Measurements from ENCODE around the gene BTBD7.
"Not testable (repeated sequence)": the region's sequence is repeated elsewhere in the genome, so short reads cannot be mapped to it uniquely, and the experiment has no call there.

BTBD7 gene

DNA sequence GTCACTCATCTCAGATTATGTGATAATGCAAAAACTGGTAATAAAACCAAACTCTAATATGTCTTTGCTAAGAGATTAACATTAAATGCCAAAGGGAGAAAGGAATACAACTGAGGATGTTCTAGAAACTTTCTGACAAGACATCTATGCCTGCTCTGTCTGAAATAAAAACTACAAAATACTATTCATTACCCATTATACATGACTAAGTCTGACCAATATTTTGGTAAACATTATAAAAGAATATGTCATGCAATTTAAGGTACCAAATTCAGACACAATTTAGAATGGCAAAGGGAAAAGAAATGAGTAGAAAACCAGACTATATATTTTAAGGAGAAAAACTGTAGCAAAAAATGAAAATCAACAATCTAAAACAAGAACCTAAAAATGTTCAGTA lies 86.3 kb downstream of the BTBD7 start:
- no peak for DNase-seq (ENCODE audit: low read depth)

DNA sequence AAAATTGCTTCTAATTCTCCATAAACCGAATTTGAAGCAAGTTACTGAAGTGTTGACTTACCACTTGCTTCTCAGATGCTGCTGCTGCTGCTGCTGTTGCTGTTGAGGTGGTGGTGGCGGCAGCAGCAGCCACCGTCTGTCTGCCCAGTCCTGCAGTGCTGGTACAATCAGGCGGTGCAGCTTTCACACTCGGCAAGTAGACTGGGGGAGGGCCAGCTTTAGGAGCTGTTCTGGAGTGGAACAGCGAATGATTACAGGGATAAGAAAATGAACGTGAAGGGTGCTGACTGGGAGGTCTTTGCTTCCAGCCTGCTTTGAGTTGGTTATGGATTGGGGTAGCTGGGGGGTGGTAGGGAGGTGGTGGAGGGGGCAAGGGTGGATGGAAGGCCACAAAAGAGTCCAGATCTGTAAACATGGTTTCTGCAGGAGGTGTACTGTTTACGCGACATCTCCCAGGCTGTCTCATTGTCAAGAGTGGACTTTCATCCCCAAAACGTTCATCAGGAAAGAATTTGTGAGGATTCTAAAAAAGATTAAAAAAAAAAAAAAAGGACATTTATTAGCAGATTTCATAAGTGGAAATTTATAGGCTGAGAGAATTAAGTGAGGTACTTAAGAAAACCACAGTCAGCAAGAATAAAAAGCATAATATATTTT lies 86.9 kb downstream of the BTBD7 start:
- no peak for DNase-seq (ENCODE audit: low read depth)

GRCh38 chr14:93240678-93241000 lies 92.2 kb downstream of the BTBD7 start:
- no peak for DNase-seq (ENCODE audit: low read depth)

- no peak for DNase-seq (ENCODE audit: low read depth)
Observed at GRCh38 chr14:93239869-93240677, 92.8 kb downstream of the BTBD7 start.

GRCh38 chr14:93234798-93235197 lies 98.0 kb downstream of the BTBD7 start:
- DNase-seq (ENCODE audit: low read depth), result peak; percentile 57

GRCh38 chr14:93233078-93233477 lies 99.8 kb downstream of the BTBD7 start:
- not testable (repeated sequence) for DNase-seq (ENCODE audit: low read depth)

GRCh38 chr14:93232159-93232558 lies 100.7 kb downstream of the BTBD7 start:
- DNase-seq (ENCODE audit: low read depth), result no peak

DNA sequence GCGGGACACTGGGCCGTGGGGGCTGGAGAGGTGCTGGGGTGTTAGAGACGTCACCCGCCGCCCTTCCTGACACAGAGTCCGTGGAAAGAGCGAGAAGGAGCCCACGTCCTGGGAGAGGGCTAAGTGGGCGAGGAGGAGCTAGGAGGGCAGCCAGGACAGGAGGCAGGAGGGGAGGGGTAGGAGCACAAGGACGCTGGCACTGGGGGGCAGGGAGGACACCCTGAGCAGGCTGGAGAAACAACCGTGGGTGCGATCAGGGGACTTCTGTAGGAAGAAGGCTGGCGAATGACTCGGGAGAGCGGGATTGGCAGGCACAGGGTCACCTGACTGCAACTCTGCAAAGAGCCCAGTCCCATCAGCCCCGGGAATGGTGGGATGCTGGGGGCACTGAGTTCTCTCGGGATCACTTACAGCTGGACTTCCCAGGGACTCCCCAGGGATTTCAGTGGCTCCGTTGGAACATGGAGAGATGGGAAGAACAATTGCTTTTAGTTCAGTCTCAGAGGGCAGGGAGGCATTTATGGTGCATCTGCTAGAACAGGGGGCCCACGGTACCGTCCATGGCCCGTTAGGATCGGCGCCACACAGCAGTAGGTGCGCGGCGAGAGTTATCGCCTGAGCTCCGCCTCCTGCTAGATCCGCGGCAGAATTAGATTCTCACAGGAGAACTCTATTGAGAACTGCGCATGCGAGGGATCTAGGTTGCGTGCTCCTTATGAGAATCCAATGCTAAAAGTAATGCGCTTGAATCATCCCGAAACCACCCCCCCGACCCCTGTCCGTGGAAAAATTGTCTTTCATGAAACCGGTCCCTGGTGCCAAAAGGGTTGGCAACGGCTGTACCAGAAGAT lies 101.5 kb downstream of the BTBD7 start:
- no peak for DNase-seq (ENCODE audit: low read depth)

DNA sequence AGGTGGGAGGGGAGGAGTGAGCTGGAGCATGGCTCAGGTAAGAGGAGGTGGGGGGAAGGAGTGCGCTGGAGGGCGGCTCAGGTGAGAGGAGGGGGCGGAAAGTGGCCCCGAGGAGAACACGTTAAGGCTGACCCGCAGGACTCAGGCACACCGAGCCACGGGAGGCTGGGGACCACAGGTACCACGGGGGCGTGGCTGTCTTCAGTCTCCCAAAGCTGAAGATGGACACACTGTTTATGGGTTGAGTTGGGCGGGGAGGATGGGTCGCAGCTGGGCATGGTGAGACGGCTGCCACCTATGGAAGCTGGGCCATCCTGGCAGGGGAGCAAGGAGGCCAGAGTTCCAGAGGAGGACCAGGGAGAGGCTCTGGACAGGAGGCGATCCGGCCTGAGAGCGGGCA lies 102.3 kb downstream of the BTBD7 start:
- DNase-seq (ENCODE audit: low read depth), result no peak

DNA sequence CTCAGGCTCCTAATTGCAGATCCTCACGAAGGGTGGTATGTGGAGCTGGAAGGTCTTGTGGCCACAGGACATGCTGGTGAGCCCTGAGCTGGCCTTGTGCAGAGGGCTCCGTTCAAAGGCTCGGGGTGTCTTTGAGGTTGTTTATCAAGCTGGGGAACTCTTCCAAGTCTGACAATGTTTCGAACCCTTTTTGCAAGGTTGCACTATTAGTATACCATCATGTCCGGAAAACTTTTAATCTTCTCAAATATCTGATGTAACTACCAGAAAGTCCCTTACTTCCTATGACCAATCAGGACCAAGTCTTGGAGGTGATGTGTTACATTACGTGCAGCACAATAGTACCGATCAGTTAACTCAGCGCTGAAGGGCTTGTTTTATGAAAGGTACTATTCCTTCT lies 104.3 kb downstream of the BTBD7 start:
- no peak for DNase-seq (ENCODE audit: low read depth)

DNA sequence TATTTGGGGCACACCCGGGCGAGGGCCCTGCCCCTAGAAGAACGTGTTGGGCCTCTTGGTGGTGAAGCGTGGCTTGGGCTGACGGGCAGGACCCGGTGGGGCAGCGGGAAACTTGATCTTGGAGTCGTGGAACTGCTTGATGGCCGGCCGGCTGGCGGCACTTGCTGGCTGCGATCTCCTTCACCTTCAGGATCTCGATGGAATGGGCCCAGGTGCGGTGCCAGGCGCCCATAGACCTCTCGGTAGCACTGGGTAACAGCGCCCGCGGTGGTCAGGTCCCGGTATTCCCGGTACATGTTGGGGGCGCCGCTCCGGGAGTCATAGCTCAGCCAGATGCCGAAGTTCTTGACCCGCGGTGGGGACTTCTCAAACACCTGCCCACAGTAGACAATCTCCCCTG lies 109.3 kb downstream of the BTBD7 start:
- DNase-seq (ENCODE audit: low read depth), result no peak

GRCh38 chr14:93220509-93220908 lies 112.3 kb downstream of the BTBD7 start:
- DNase-seq (ENCODE audit: low read depth), result no peak

DNA sequence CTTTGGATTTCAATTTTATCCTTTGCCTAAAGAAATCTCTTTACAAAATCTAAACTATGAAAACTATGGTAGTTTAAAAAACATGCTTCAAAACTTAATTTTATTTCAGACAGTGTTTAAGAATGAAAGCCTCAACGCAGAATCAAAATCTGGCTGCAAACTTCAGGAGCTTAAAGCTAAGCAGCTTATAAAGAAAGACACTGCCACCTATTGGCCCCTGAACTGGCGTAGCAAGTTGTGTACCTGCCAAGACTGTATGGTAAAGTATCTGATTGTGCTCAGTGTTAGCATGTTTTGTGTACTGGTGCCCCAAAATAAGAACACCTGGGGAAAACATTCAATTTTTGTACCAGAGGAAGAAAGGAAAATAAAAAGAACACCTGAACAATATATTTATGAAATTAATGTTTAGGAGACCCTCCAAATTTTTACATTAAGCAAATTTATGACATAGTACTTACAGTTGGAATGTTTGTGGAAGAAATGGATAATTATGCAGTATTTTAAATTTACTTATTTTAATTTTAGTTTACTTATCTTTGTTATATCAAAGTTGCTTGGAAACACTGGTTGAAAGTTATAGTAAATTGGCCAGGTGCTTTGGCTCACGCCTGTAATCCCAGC lies 113.6 kb downstream of the BTBD7 start:
- no peak for DNase-seq (ENCODE audit: low read depth)

GRCh38 chr14:93214598-93214997 lies 118.2 kb downstream of the BTBD7 start:
- no peak for DNase-seq (ENCODE audit: low read depth)

DNA sequence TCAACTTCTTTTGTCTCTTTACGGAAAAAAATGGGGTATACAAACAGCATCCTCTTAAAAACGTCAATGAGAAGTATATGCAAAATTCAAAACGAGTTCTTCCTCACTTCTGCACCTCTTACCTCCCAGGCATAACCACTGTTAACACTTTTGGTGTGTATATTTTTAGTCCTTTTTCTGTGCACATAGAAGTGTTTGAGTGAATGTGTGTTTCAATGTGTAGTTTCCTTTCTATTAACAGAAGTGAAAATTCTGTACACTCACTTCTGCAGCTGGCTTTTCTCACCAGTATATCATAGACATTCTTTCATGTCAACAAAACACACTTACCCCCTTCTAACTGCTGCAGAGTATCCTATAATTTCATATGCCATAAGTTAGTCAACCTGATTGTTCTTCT lies 120.4 kb downstream of the BTBD7 start:
- no peak for DNase-seq (ENCODE audit: low read depth)

GRCh38 chr14:93207468-93208308 lies 125.1 kb downstream of the BTBD7 start:
- no peak for DNase-seq (ENCODE audit: low read depth)

DNA sequence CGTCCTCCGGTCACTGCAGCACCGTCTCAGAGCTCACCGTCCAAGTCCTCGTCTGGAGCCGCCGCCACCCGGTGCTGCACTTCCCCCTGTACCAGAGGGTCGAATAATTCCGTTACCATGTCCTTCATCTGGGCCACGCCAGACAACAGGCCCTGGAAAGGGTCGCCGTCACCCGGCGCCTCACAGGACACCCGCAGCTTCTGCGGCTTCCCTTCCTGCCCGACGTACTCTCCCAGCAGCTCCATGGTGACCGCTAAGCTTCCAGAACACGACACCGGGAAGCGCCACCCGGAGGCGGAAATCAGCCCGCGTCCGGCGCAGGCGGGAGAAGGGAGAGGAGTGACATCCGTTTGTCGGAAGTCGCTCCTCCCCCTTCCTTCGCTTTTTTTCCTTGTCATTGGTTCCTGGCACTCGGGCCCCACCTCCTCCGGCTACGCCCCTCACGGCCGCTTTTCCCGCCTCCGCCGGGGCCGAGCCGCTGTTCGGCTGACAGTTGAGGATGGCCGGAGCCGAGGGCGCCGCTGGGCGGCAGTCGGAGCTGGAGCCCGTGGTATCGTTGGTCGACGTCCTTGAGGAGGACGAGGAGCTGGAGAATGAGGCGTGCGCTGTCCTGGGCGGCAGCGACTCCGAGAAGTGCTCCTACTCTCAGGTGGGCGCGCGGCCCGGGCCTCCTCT lies 125.9 kb downstream of the BTBD7 start, which contains the start of the genes GON7 and UBR7:
Gene GON7, minus strand, starts transcription at position 273 of the 675 bp plus-strand sequence. Its CDS starts 28 bp downstream, at position 245.
Gene UBR7, plus strand, starts transcription at position 464 of the 675 bp plus-strand sequence. Its CDS starts 36 bp downstream, at position 500.
- peak; percentile 95 for DNase-seq (ENCODE audit: low read depth)

DNA sequence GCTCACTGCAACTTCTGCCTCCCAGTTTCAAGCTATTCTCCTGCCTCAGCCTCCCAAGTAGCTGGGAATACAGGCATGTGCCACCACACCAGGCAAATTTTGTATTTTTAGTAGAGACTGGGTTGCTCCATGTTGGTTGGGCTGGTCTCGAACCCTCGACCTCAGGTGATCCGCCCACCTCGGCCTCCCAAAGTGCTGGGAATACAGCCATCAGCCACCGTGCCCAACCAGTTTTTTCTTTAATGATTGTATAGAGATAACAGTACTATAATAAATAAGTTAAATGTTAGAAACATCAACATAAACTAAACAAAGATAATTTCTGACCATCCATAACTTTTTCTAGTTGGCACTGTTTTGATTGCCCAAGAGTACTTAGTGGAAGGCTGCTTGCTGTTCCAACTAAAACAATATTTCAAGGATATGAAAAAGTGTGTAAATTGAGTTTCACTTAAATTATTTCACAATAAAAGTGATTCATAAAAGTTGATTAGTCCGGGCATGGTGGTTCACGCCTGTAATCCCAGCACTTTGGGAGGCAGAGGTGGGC lies 131.6 kb downstream of the BTBD7 start:
- no peak for DNase-seq (ENCODE audit: low read depth)

GRCh38 chr14:93200553-93200952 lies 132.3 kb downstream of the BTBD7 start:
- DNase-seq (ENCODE audit: low read depth), result no peak

GRCh38 chr14:93199031-93199430 lies 133.8 kb downstream of the BTBD7 start:
- DNase-seq (ENCODE audit: low read depth), result no peak

Measured in GM04504 (cell line).